ENCODE results near the gene CCDC15.

DNA sequence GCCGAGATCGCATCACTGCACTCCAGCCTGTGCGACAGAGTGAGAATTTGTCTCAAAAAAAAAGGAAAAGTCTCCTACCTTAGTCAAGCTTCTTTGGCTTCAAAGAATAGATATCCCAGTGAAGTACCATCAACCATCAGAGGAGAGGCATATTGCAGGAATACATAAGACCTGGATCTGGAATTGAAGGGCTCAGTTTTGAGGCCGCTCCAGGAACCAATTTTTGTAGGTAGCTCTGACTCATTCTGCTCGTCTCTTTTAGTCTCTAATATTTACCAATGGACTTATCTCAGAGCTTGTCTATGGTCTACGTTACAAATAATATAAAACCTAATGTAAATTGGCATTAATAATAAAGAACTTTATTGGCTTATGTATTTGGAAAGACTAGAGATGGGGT is 8.2 kb upstream of the CCDC15 start:
- TF ChIP-seq, protein P1, sequence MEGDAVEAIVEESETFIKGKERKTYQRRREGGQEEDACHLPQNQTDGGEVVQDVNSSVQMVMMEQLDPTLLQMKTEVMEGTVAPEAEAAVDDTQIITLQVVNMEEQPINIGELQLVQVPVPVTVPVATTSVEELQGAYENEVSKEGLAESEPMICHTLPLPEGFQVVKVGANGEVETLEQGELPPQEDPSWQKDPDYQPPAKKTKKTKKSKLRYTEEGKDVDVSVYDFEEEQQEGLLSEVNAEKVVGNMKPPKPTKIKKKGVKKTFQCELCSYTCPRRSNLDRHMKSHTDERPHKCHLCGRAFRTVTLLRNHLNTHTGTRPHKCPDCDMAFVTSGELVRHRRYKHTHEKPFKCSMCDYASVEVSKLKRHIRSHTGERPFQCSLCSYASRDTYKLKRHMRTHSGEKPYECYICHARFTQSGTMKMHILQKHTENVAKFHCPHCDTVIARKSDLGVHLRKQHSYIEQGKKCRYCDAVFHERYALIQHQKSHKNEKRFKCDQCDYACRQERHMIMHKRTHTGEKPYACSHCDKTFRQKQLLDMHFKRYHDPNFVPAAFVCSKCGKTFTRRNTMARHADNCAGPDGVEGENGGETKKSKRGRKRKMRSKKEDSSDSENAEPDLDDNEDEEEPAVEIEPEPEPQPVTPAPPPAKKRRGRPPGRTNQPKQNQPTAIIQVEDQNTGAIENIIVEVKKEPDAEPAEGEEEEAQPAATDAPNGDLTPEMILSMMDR (IDR thresholded peaks at IDR 0.05): no peak
- no peak for TF ChIP-seq EZH2 (IDR thresholded peaks at IDR 0.05; ENCODE audit: borderline replicate concordance, insufficient read depth, low read depth, low read length, poor library complexity, severe bottlenecking)

All from B cell (primary cell).